Measurements from ENCODE around the gene CKAP2L. TPM values are rescaled to one million over a fixed set of nuclear protein-coding genes. Genes with fewer than 3 reads are reported as not detected.

CKAP2L gene
- total RNA-seq, 1 experiment from 2014 or later = 23.3 TPM

DNA sequence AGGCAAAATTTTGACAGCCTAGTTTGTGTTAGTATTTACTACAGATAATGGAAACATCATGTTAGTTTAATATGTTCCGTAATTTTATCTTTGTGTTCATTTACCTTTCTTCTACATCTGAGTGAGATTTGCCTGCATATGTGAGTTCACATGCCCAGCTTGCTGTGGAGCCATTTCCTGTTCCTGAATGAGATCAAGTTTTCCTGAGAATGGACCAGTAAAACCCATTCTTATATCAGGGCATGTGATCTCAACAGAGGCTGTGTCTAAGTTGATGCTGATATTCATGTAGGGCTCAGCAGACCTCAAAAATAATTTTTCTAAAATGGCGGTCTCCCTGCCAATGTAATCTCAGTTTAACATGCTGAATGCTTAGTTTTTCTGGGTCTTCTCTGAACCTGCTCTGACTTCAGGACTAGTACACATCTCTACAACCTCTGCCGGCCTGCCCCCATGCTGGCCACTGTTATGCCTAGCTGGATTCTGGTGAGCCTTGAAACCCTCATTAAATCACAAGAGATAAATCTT is 18.8 kb upstream of the CKAP2L start:
- Mint-ChIP-seq H3K4me3 (no peak overlapping the region; a peak in 1 of 5 replicates), H3K4me1 (peaks cover 33 to 34% of the 10 kb centered on the region in 2 experiments), H3K9me3 (no peaks in the 10 kb centered on the region), H3K27me3 (ENCODE audit: low read depth) (no peaks in the 10 kb centered on the region), H3K36me3 (ENCODE audit: insufficient read depth in 1 of 3, low read depth in 3 of 3) (no peaks in the 10 kb centered on the region; a peak in 1 of 7 replicates), H3K27ac (no peak overlapping the region)
- no peaks in the 10 kb centered on the region for H3K79me2 ChIP-seq (ENCODE audit: insufficient read depth, low read length)
- no peak overlapping the region for H4K8ac ChIP-seq (replicated peaks; ENCODE audit: insufficient read length, low read depth, low read length)
- H3K79me1 ChIP-seq (ENCODE audit: insufficient read depth, low read depth, low read length, poor library complexity, severe bottlenecking) = no peaks in the 10 kb centered on the region
- H3K18ac ChIP-seq (ENCODE audit: insufficient read length, low read depth, low read length) = no peak overlapping the region
- no peak overlapping the region for H3K9ac ChIP-seq (ENCODE audit: extremely low read depth, insufficient read length, low read length)
- H3K23ac ChIP-seq (ENCODE audit: insufficient read length, low read depth, low read length) = no peak overlapping the region
- WGBS (ENCODE audit: extremely low coverage, insufficient read length, low lambda C conversion rate) = no CpG with 5 or more reads among the region's 3 CpGs
- TF ChIP-seq, protein P1, sequence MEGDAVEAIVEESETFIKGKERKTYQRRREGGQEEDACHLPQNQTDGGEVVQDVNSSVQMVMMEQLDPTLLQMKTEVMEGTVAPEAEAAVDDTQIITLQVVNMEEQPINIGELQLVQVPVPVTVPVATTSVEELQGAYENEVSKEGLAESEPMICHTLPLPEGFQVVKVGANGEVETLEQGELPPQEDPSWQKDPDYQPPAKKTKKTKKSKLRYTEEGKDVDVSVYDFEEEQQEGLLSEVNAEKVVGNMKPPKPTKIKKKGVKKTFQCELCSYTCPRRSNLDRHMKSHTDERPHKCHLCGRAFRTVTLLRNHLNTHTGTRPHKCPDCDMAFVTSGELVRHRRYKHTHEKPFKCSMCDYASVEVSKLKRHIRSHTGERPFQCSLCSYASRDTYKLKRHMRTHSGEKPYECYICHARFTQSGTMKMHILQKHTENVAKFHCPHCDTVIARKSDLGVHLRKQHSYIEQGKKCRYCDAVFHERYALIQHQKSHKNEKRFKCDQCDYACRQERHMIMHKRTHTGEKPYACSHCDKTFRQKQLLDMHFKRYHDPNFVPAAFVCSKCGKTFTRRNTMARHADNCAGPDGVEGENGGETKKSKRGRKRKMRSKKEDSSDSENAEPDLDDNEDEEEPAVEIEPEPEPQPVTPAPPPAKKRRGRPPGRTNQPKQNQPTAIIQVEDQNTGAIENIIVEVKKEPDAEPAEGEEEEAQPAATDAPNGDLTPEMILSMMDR (conservative IDR thresholded peaks at IDR 0.05) = no peak
- no peaks in the 10 kb centered on the region for H4K20me1 ChIP-seq (ENCODE audit: control insufficient read depth, insufficient read depth, insufficient read length)
- H3K56ac ChIP-seq (ENCODE audit: insufficient read length, low read depth, low read length) = no peak overlapping the region
- no peak overlapping the region for H4K5ac ChIP-seq (ENCODE audit: insufficient read length, low read depth, low read length)
- H3K23me2 ChIP-seq (ENCODE audit: insufficient read length, low read depth, low read length, poor library complexity, severe bottlenecking) = no peaks in the 10 kb centered on the region
- H2BK15ac ChIP-seq (ENCODE audit: low read depth, low read length) = no peak overlapping the region
- no peak overlapping the region for H3K14ac ChIP-seq (ENCODE audit: insufficient read depth, low read length)
- H2BK12ac ChIP-seq (ENCODE audit: insufficient read length, low read depth, low read length) = no peak overlapping the region
- no peak overlapping the region for H2BK20ac ChIP-seq (ENCODE audit: low read depth, low read length, poor library complexity, severe bottlenecking)
- no peak overlapping the region for H2BK120ac ChIP-seq (ENCODE audit: low read depth, low read length, poor library complexity, severe bottlenecking)
- H2BK5ac ChIP-seq (ENCODE audit: insufficient read length, low read length) = no peak overlapping the region
- H3K27ac ChIP-seq (ENCODE audit: insufficient read length, low read depth, low read length) = no peak overlapping the region
- H3K27me3 ChIP-seq (ENCODE audit: insufficient read depth, low read length) = no peaks in the 10 kb centered on the region
- H3K4ac ChIP-seq (ENCODE audit: low read depth, low read length) = no peak overlapping the region
- H3T11ph ChIP-seq (ENCODE audit: low read length) = no peak overlapping the region
- no peak overlapping the region for H4K91ac ChIP-seq (ENCODE audit: insufficient read length, low read depth, low read length)
- no peak overlapping the region for H3K4me2 ChIP-seq (ENCODE audit: insufficient read depth, insufficient read length, low read length)
- no peak for DNase-seq
- peaks cover 7% of the 10 kb centered on the region for H3K4me1 ChIP-seq (ENCODE audit: insufficient read depth, low read length)
- H2AFZ ChIP-seq (ENCODE audit: low read length) = no peak overlapping the region
- H3K9me3 ChIP-seq (ENCODE audit: control insufficient read depth, low read depth, low read length) = no peaks in the 10 kb centered on the region
- no peak overlapping the region for H2AK5ac ChIP-seq (ENCODE audit: insufficient read length, low read length)
